ENCODE data around the gene KRT85.

KRT85 gene

GRCh38 chr12:52331039-52331438 lies 36.2 kb downstream of the KRT85 start:
- Histone ChIP-seq H3K27me3 (ENCODE audit: control insufficient read depth in 2 of 2, insufficient read depth in 2 of 2, low read length in 2 of 2) (peaks cover 0 to 7% of the 10 kb centered on the region in 2 donors), H3K36me3 (ENCODE audit: control insufficient read depth in 2 of 2, insufficient read depth in 2 of 2, low read length in 2 of 2) (no peaks in the 10 kb centered on the region), H3K4me1 (ENCODE audit: control insufficient read depth in 2 of 2, insufficient read depth in 2 of 2, low read length in 2 of 2) (peaks cover 0 to 3% of the 10 kb centered on the region in 2 donors), H3K27ac (ENCODE audit: low read depth in 2 of 2, low read length in 2 of 2) (no peak overlapping the region), H3K9me3 (ENCODE audit: control insufficient read depth in 2 of 2, low read length in 2 of 2) (no peaks in the 10 kb centered on the region), H3K4me3 (ENCODE audit: low read length in 2 of 2) (no peak overlapping the region), H3K9ac (ENCODE audit: low read depth in 1 of 2, low read length in 2 of 2) (no peak overlapping the region)

GRCh38 chr12:52327830-52328500 lies 39.3 kb downstream of the KRT85 start:
- Histone ChIP-seq H3K4me1 (ENCODE audit: control insufficient read depth in 2 of 2, insufficient read depth in 2 of 2, low read length in 2 of 2) (no peaks in the 10 kb centered on the region), H3K36me3 (ENCODE audit: control insufficient read depth in 2 of 2, insufficient read depth in 2 of 2, low read length in 2 of 2) (no peaks in the 10 kb centered on the region), H3K27me3 (ENCODE audit: control insufficient read depth in 2 of 2, insufficient read depth in 2 of 2, low read length in 2 of 2) (peaks cover 0 to 2% of the 10 kb centered on the region in 2 donors), H3K27ac (ENCODE audit: low read depth in 2 of 2, low read length in 2 of 2) (no peak overlapping the region), H3K9me3 (ENCODE audit: control insufficient read depth in 2 of 2, low read length in 2 of 2) (no peaks in the 10 kb centered on the region), H3K9ac (ENCODE audit: low read depth in 1 of 2, low read length in 2 of 2) (no peak overlapping the region), H3K4me3 (ENCODE audit: low read length in 2 of 2) (no peak overlapping the region)

- Histone ChIP-seq H3K4me1 (ENCODE audit: control insufficient read depth in 2 of 2, insufficient read depth in 2 of 2, low read length in 2 of 2) (no peaks in the 10 kb centered on the region), H3K27me3 (ENCODE audit: control insufficient read depth in 2 of 2, insufficient read depth in 2 of 2, low read length in 2 of 2) (peaks cover 0 to 2% of the 10 kb centered on the region in 2 donors), H3K36me3 (ENCODE audit: control insufficient read depth in 2 of 2, insufficient read depth in 2 of 2, low read length in 2 of 2) (no peaks in the 10 kb centered on the region), H3K27ac (ENCODE audit: low read depth in 2 of 2, low read length in 2 of 2) (no peak overlapping the region), H3K9ac (ENCODE audit: low read depth in 1 of 2, low read length in 2 of 2) (no peak overlapping the region), H3K9me3 (ENCODE audit: control insufficient read depth in 2 of 2, low read length in 2 of 2) (no peaks in the 10 kb centered on the region), H3K4me3 (ENCODE audit: low read length in 2 of 2) (no peak overlapping the region)
Measured at GRCh38 chr12:52327052-52327829, 40.0 kb downstream of the KRT85 start.

- no peak overlapping the region for H3K9ac ChIP-seq (ENCODE audit: low read depth in 1 of 2, low read length in 2 of 2)
- H3K9me3 ChIP-seq (ENCODE audit: control insufficient read depth in 2 of 2, low read length in 2 of 2): no peaks in the 10 kb centered on the region
- H3K27ac ChIP-seq (ENCODE audit: low read depth in 2 of 2, low read length in 2 of 2): no peak overlapping the region
Measured at GRCh38 chr12:52324153-52324444, 43.2 kb downstream of the KRT85 start.

GRCh38 chr12:52323416-52324152 lies 43.7 kb downstream of the KRT85 start:
- H3K4me3 ChIP-seq (ENCODE audit: low read length in 2 of 2): no peak overlapping the region
- H3K27ac ChIP-seq (ENCODE audit: low read depth in 2 of 2, low read length in 2 of 2): no peak overlapping the region
- no peaks in the 10 kb centered on the region for H3K9me3 ChIP-seq (ENCODE audit: control insufficient read depth in 2 of 2, low read length in 2 of 2)
- no peaks in the 10 kb centered on the region for H3K4me1 ChIP-seq (ENCODE audit: control insufficient read depth in 2 of 2, insufficient read depth in 2 of 2, low read length in 2 of 2)
- no peaks in the 10 kb centered on the region for H3K36me3 ChIP-seq (ENCODE audit: control insufficient read depth in 2 of 2, insufficient read depth in 2 of 2, low read length in 2 of 2)
- peaks cover 0 to 2% of the 10 kb centered on the region in 2 donors for H3K27me3 ChIP-seq (ENCODE audit: control insufficient read depth in 2 of 2, insufficient read depth in 2 of 2, low read length in 2 of 2)
- no peak overlapping the region for H3K9ac ChIP-seq (ENCODE audit: low read depth in 1 of 2, low read length in 2 of 2)

More at GRCh38 chr12:52324153-52324444, 43.2 kb downstream of the KRT85 start:
- peaks cover 0 to 2% of the 10 kb centered on the region in 2 donors for H3K27me3 ChIP-seq (ENCODE audit: control insufficient read depth in 2 of 2, insufficient read depth in 2 of 2, low read length in 2 of 2)
- no peak overlapping the region for H3K4me3 ChIP-seq (ENCODE audit: low read length in 2 of 2)
- no peaks in the 10 kb centered on the region for H3K36me3 ChIP-seq (ENCODE audit: control insufficient read depth in 2 of 2, insufficient read depth in 2 of 2, low read length in 2 of 2)
- no peaks in the 10 kb centered on the region for H3K4me1 ChIP-seq (ENCODE audit: control insufficient read depth in 2 of 2, insufficient read depth in 2 of 2, low read length in 2 of 2)

GRCh38 chr12:52323001-52323400 lies 44.3 kb downstream of the KRT85 start:
- Histone ChIP-seq H3K9ac (ENCODE audit: low read depth in 1 of 2, low read length in 2 of 2) (no peak overlapping the region), H3K4me3 (ENCODE audit: low read length in 2 of 2) (no peak overlapping the region), H3K36me3 (ENCODE audit: control insufficient read depth in 2 of 2, insufficient read depth in 2 of 2, low read length in 2 of 2) (no peaks in the 10 kb centered on the region), H3K27ac (ENCODE audit: low read depth in 2 of 2, low read length in 2 of 2) (no peak overlapping the region), H3K9me3 (ENCODE audit: control insufficient read depth in 2 of 2, low read length in 2 of 2) (no peaks in the 10 kb centered on the region), H3K4me1 (ENCODE audit: control insufficient read depth in 2 of 2, insufficient read depth in 2 of 2, low read length in 2 of 2) (no peaks in the 10 kb centered on the region), H3K27me3 (ENCODE audit: control insufficient read depth in 2 of 2, insufficient read depth in 2 of 2, low read length in 2 of 2) (no peaks in the 10 kb centered on the region)

GRCh38 chr12:52322069-52322468 lies 45.2 kb downstream of the KRT85 start:
- Histone ChIP-seq H3K9me3 (ENCODE audit: control insufficient read depth in 2 of 2, low read length in 2 of 2) (no peaks in the 10 kb centered on the region), H3K36me3 (ENCODE audit: control insufficient read depth in 2 of 2, insufficient read depth in 2 of 2, low read length in 2 of 2) (no peaks in the 10 kb centered on the region), H3K4me3 (ENCODE audit: low read length in 2 of 2) (no peak overlapping the region), H3K4me1 (ENCODE audit: control insufficient read depth in 2 of 2, insufficient read depth in 2 of 2, low read length in 2 of 2) (no peaks in the 10 kb centered on the region), H3K9ac (ENCODE audit: low read depth in 1 of 2, low read length in 2 of 2) (no peak overlapping the region), H3K27me3 (ENCODE audit: control insufficient read depth in 2 of 2, insufficient read depth in 2 of 2, low read length in 2 of 2) (no peaks in the 10 kb centered on the region), H3K27ac (ENCODE audit: low read depth in 2 of 2, low read length in 2 of 2) (no peak overlapping the region)

- no peaks in the 10 kb centered on the region for H3K27me3 ChIP-seq (ENCODE audit: control insufficient read depth in 2 of 2, insufficient read depth in 2 of 2, low read length in 2 of 2)
- no peaks in the 10 kb centered on the region for H3K9me3 ChIP-seq (ENCODE audit: control insufficient read depth in 2 of 2, low read length in 2 of 2)
- H3K9ac ChIP-seq (ENCODE audit: low read depth in 1 of 2, low read length in 2 of 2): no peak overlapping the region
- no peaks in the 10 kb centered on the region for H3K36me3 ChIP-seq (ENCODE audit: control insufficient read depth in 2 of 2, insufficient read depth in 2 of 2, low read length in 2 of 2)
- H3K4me3 ChIP-seq (ENCODE audit: low read length in 2 of 2): no peak overlapping the region
- no peaks in the 10 kb centered on the region for H3K4me1 ChIP-seq (ENCODE audit: control insufficient read depth in 2 of 2, insufficient read depth in 2 of 2, low read length in 2 of 2)
- no peak overlapping the region for H3K27ac ChIP-seq (ENCODE audit: low read depth in 2 of 2, low read length in 2 of 2)
Measured at GRCh38 chr12:52321418-52321817, 45.9 kb downstream of the KRT85 start.

GRCh38 chr12:52320784-52321400 lies 46.4 kb downstream of the KRT85 start, which contains the start of gene KRT83:
Gene KRT83, minus strand, starts transcription at chr12:52321398. Its CDS starts 63 bp downstream, at chr12:52321335.
- Histone ChIP-seq H3K27me3 (ENCODE audit: control insufficient read depth in 2 of 2, insufficient read depth in 2 of 2, low read length in 2 of 2) (no peaks in the 10 kb centered on the region), H3K27ac (ENCODE audit: low read depth in 2 of 2, low read length in 2 of 2) (no peak within 1 kb of the TSS), H3K9ac (ENCODE audit: low read depth in 1 of 2, low read length in 2 of 2) (no peak within 1 kb of the TSS)

GRCh38 chr12:52319097-52319496 lies 48.2 kb downstream of the KRT85 start:
- H3K27me3 ChIP-seq (ENCODE audit: control insufficient read depth in 2 of 2, insufficient read depth in 2 of 2, low read length in 2 of 2): no peaks in the 10 kb centered on the region
- no peak overlapping the region for H3K4me3 ChIP-seq (ENCODE audit: low read length in 2 of 2)
- no peaks in the 10 kb centered on the region for H3K9me3 ChIP-seq (ENCODE audit: control insufficient read depth in 2 of 2, low read length in 2 of 2)
- no peaks in the 10 kb centered on the region for H3K36me3 ChIP-seq (ENCODE audit: control insufficient read depth in 2 of 2, insufficient read depth in 2 of 2, low read length in 2 of 2)
- no peak overlapping the region for H3K9ac ChIP-seq (ENCODE audit: low read depth in 1 of 2, low read length in 2 of 2)
- H3K4me1 ChIP-seq (ENCODE audit: control insufficient read depth in 2 of 2, insufficient read depth in 2 of 2, low read length in 2 of 2): no peaks in the 10 kb centered on the region
- H3K27ac ChIP-seq (ENCODE audit: low read depth in 2 of 2, low read length in 2 of 2): no peak overlapping the region

More at GRCh38 chr12:52320784-52321400, 46.4 kb downstream of the KRT85 start, which contains the start of gene KRT83:
- Histone ChIP-seq H3K36me3 (ENCODE audit: control insufficient read depth in 2 of 2, insufficient read depth in 2 of 2, low read length in 2 of 2) (no peaks in the 10 kb centered on the region), H3K9me3 (ENCODE audit: control insufficient read depth in 2 of 2, low read length in 2 of 2) (no peaks in the 10 kb centered on the region), H3K4me1 (ENCODE audit: control insufficient read depth in 2 of 2, insufficient read depth in 2 of 2, low read length in 2 of 2) (no peaks in the 10 kb centered on the region), H3K4me3 (ENCODE audit: low read length in 2 of 2) (no peak within 1 kb of the TSS)

All from mucosa of rectum (tissue), 2 donors.